Activated CD4-positive, alpha-beta memory T cell treated with anti-CD3 and anti-CD28 coated beads for 36 hours (primary cell): ENCODE results near the gene NBAS. TPM values are rescaled to one million over a fixed set of nuclear protein-coding genes. Genes with fewer than 3 reads are reported as not detected.
"Not testable (repeated sequence)": the region's sequence is repeated elsewhere in the genome, so short reads cannot be mapped to it uniquely, and the experiment has no call there.

Experiments
- CTCF ChIA-PET: fragments of 350-600 bp; sonication (Branson Sonifier 250); formaldehyde crosslinking; loops from one replicate; lab custom pipeline; 2021; ENCODE audit warnings: antibody characterized with exemption, inconsistent platforms; lab: Charles Lee
- POLR2A ChIA-PET: fragments of 350-600 bp; sonication (Branson Sonifier 250); formaldehyde crosslinking; loops from one replicate; lab custom pipeline; 2021; ENCODE audit warnings: antibody characterized with exemption; lab: Charles Lee
- DNase-seq: peaks from one replicate; pipeline ENCODE4 v3.0.0-alpha.2; 2020
- H3K27ac Mint-ChIP-seq: one replicate; pipeline ENCODE4 v1.8.0; 2021; ENCODE audit warnings: mixed read lengths
- H3K27me3 Mint-ChIP-seq: one replicate; pipeline ENCODE4 v1.8.0; 2021; ENCODE audit warnings: mixed read lengths
- H3K36me3 Mint-ChIP-seq: one replicate; pipeline ENCODE4 v1.8.0; 2021; ENCODE audit warnings: mixed read lengths
- H3K4me1 Mint-ChIP-seq: one replicate; pipeline ENCODE4 v1.8.0; 2021; ENCODE audit warnings: low read depth, mixed read lengths
- H3K4me3 Mint-ChIP-seq: one replicate; pipeline ENCODE4 v1.8.0; 2021; ENCODE audit warnings: mild to moderate bottlenecking, mixed read lengths
- H3K9me3 Mint-ChIP-seq: one replicate; pipeline ENCODE4 v1.8.0; 2021; ENCODE audit warnings: mixed read lengths
- intact Hi-C: fragments of 100-400 bp; cut with micrococcal nuclease; formaldehyde crosslinking; loops from one replicate; pipeline ENCODE4 v1.15.1; 2023
- total RNA-seq, 2 experiments: library from RNA; stranded (reverse); gene quantifications; one replicate each; pipeline ENCODE4 v1.2.3, GENCODE V29; 2021

Gene NBAS
- total RNA-seq, 2 experiments from 2014 or later, result 40.1 to 44.0 TPM

GRCh38 chr2:15272942-15273341 is 288.2 kb downstream of the NBAS start:
- H3K36me3 Mint-ChIP-seq, result peaks cover 47% of the 10 kb centered on the region

GRCh38 chr2:15271941-15272542 is 289.1 kb downstream of the NBAS start:
- Mint-ChIP-seq H3K36me3 (peaks cover 43% of the 10 kb centered on the region), H3K4me1 (no peaks in the 10 kb centered on the region), H3K4me3 (no peak overlapping the region), H3K27me3 (no peaks in the 10 kb centered on the region), H3K9me3 (no peaks in the 10 kb centered on the region), H3K27ac (no peak overlapping the region)
- ChIA-PET POLR2A (no interaction called here), CTCF (no interaction called here)
- no peak for DNase-seq
- intact Hi-C loops, result no loop called here

More at GRCh38 chr2:15272942-15273341, 288.2 kb downstream of the NBAS start:
- DNase-seq, result no peak
- intact Hi-C loops, result no loop called here
- no peaks in the 10 kb centered on the region for H3K4me1 Mint-ChIP-seq
- H3K27me3 Mint-ChIP-seq, result no peaks in the 10 kb centered on the region
- no peaks in the 10 kb centered on the region for H3K9me3 Mint-ChIP-seq
- no peak overlapping the region for H3K27ac Mint-ChIP-seq
- ChIA-PET CTCF (interaction anchor here (1.0 kb wide), 1 partner anchor 17 kb away, joined by 3 read pairs; no protein-coding TSS in a partner anchor), POLR2A (no interaction called here)
- no peak overlapping the region for H3K4me3 Mint-ChIP-seq

- intact Hi-C loops, result no loop called here
These were observed 289.9 kb downstream of the NBAS start for GRCh38 chr2:15271276-15271675.

GRCh38 chr2:15269043-15269442 is 292.1 kb downstream of the NBAS start:
- Mint-ChIP-seq H3K4me1 (no peaks in the 10 kb centered on the region), H3K9me3 (no peaks in the 10 kb centered on the region), H3K27ac (no peak overlapping the region), H3K36me3 (peaks cover 36% of the 10 kb centered on the region), H3K4me3 (no peak overlapping the region), H3K27me3 (no peaks in the 10 kb centered on the region)
- ChIA-PET CTCF (no interaction called here), POLR2A (no interaction called here)
- no peak for DNase-seq
- intact Hi-C loops, result no loop called here

More at GRCh38 chr2:15271276-15271675, 289.9 kb downstream of the NBAS start:
- ChIA-PET CTCF (no interaction called here), POLR2A (no interaction called here)
- H3K27me3 Mint-ChIP-seq, result no peaks in the 10 kb centered on the region
- DNase-seq, result no peak
- no peak overlapping the region for H3K4me3 Mint-ChIP-seq
- H3K9me3 Mint-ChIP-seq, result no peaks in the 10 kb centered on the region
- peaks cover 42% of the 10 kb centered on the region for H3K36me3 Mint-ChIP-seq
- no peaks in the 10 kb centered on the region for H3K4me1 Mint-ChIP-seq
- no peak overlapping the region for H3K27ac Mint-ChIP-seq

GRCh38 chr2:15265889-15266288 is 295.2 kb downstream of the NBAS start:
- peaks cover under 1% of the 10 kb centered on the region for H3K9me3 Mint-ChIP-seq
- H3K27me3 Mint-ChIP-seq, result no peaks in the 10 kb centered on the region
- CTCF ChIA-PET, result no interaction called here
- H3K27ac Mint-ChIP-seq, result no peak overlapping the region
- POLR2A ChIA-PET, result no interaction called here
- intact Hi-C loops, result no loop called here
- DNase-seq, result no peak
- peaks cover 48% of the 10 kb centered on the region for H3K36me3 Mint-ChIP-seq
- no peak overlapping the region for H3K4me3 Mint-ChIP-seq
- no peaks in the 10 kb centered on the region for H3K4me1 Mint-ChIP-seq

- intact Hi-C loops, result no loop called here
- DNase-seq, result no peak
- CTCF ChIA-PET, result no interaction called here
- H3K36me3 Mint-ChIP-seq, result peaks cover 61% of the 10 kb centered on the region
- peaks cover 14% of the 10 kb centered on the region for H3K9me3 Mint-ChIP-seq
- H3K4me3 Mint-ChIP-seq, result no peak overlapping the region
- no peaks in the 10 kb centered on the region for H3K27me3 Mint-ChIP-seq
- no peaks in the 10 kb centered on the region for H3K4me1 Mint-ChIP-seq
- POLR2A ChIA-PET, result no interaction called here
- H3K27ac Mint-ChIP-seq, result no peak overlapping the region
These were observed 297.0 kb downstream of the NBAS start for GRCh38 chr2:15263976-15264685.

- H3K9me3 Mint-ChIP-seq, result peaks cover 23% of the 10 kb centered on the region
- DNase-seq, result no peak
- intact Hi-C loops, result no loop called here
- H3K27me3 Mint-ChIP-seq, result no peaks in the 10 kb centered on the region
- H3K4me3 Mint-ChIP-seq, result no peak overlapping the region
- H3K36me3 Mint-ChIP-seq, result peaks cover 61% of the 10 kb centered on the region
- H3K4me1 Mint-ChIP-seq, result no peaks in the 10 kb centered on the region
- ChIA-PET CTCF (no interaction called here), POLR2A (no interaction called here)
- no peak overlapping the region for H3K27ac Mint-ChIP-seq
These were observed 298.3 kb downstream of the NBAS start for GRCh38 chr2:15262792-15263191.

GRCh38 chr2:15260835-15261234 is 300.3 kb downstream of the NBAS start:
- H3K4me3 Mint-ChIP-seq, result no peak overlapping the region
- peaks cover 23% of the 10 kb centered on the region for H3K9me3 Mint-ChIP-seq
- CTCF ChIA-PET, result no interaction called here
- H3K27me3 Mint-ChIP-seq, result no peaks in the 10 kb centered on the region
- H3K27ac Mint-ChIP-seq, result no peak overlapping the region
- POLR2A ChIA-PET, result no interaction called here
- intact Hi-C loops, result no loop called here
- no peaks in the 10 kb centered on the region for H3K4me1 Mint-ChIP-seq
- no peak for DNase-seq
- peaks cover 59% of the 10 kb centered on the region for H3K36me3 Mint-ChIP-seq

- Mint-ChIP-seq H3K4me1 (no peaks in the 10 kb centered on the region), H3K27ac (no peak overlapping the region), H3K9me3 (peaks cover 23% of the 10 kb centered on the region), H3K4me3 (no peak overlapping the region), H3K36me3 (peaks cover 59% of the 10 kb centered on the region), H3K27me3 (no peaks in the 10 kb centered on the region)
- CTCF ChIA-PET, result no interaction called here
- no peak for DNase-seq
- intact Hi-C loops, result no loop called here
- POLR2A ChIA-PET, result no interaction called here
These were observed 300.9 kb downstream of the NBAS start for GRCh38 chr2:15260196-15260595.

GRCh38 chr2:15259356-15259756 is 301.8 kb downstream of the NBAS start:
- Mint-ChIP-seq H3K36me3 (peaks cover 53% of the 10 kb centered on the region), H3K9me3 (peaks cover 23% of the 10 kb centered on the region), H3K4me1 (no peaks in the 10 kb centered on the region), H3K4me3 (no peak overlapping the region), H3K27ac (no peak overlapping the region), H3K27me3 (no peaks in the 10 kb centered on the region)
- intact Hi-C loops, result no loop called here
- ChIA-PET CTCF (no interaction called here), POLR2A (no interaction called here)
- no peak for DNase-seq

GRCh38 chr2:15258385-15258784 is 302.7 kb downstream of the NBAS start:
- POLR2A ChIA-PET, H3K27me3 Mint-ChIP-seq, CTCF ChIA-PET, H3K4me3 Mint-ChIP-seq, H3K4me1 Mint-ChIP-seq, intact Hi-C loops, H3K27ac Mint-ChIP-seq, DNase-seq: not testable (repeated sequence)
- peaks cover 44% of the 10 kb centered on the region for H3K36me3 Mint-ChIP-seq
- peaks cover 23% of the 10 kb centered on the region for H3K9me3 Mint-ChIP-seq

GRCh38 chr2:15253835-15254286 is 307.3 kb downstream of the NBAS start:
- DNase-seq, result no peak
- H3K4me3 Mint-ChIP-seq, result no peak overlapping the region
- intact Hi-C loops, result no loop called here
- no peaks in the 10 kb centered on the region for H3K4me1 Mint-ChIP-seq
- peaks cover 38% of the 10 kb centered on the region for H3K36me3 Mint-ChIP-seq
- peaks cover 29% of the 10 kb centered on the region for H3K9me3 Mint-ChIP-seq
- H3K27me3 Mint-ChIP-seq, result no peaks in the 10 kb centered on the region
- H3K27ac Mint-ChIP-seq, result no peak overlapping the region
- CTCF ChIA-PET, result no interaction called here
- POLR2A ChIA-PET, result no interaction called here

GRCh38 chr2:15253247-15253646 is 307.9 kb downstream of the NBAS start:
- Mint-ChIP-seq H3K4me1 (no peaks in the 10 kb centered on the region), H3K27ac (no peak overlapping the region), H3K27me3 (no peaks in the 10 kb centered on the region), H3K9me3 (peaks cover 23% of the 10 kb centered on the region), H3K4me3 (no peak overlapping the region), H3K36me3 (peaks cover 33% of the 10 kb centered on the region)
- DNase-seq, result no peak
- ChIA-PET CTCF (no interaction called here), POLR2A (no interaction called here)
- intact Hi-C loops, result no loop called here
